ENCODE results near the gene AGAP1.

The AGAP1 gene

DNA sequence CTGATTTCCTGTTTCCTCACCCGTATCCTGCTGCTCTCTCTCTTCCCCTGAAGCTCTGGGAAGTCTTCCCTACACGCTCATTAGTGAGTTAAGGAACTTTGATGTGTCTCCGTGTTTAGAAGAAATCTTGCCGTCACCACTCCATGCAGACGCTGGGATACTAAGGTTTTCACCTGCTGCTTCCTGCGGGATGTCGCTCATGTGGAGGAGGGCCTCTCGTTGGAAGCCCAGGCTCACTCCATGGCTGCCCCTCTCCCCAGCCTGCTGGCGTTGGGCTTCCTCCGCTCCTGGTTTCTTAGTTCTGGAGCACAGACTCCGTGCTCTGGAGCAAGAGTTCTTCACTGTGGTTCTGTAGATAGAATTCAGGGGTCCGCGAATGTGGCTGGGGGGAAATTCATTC, 348.0 kb downstream of the AGAP1 start:
- WGBS, 2 experiments: 94% methylated on average over 13 of the region's 13 CpGs
- Histone ChIP-seq H3K4me1 (ENCODE audit: control insufficient read depth, insufficient read depth, low read length) (peaks cover 10% of the 10 kb centered on the region), H3K36me3 (ENCODE audit: control insufficient read depth, insufficient read depth, low read length) (no peaks in the 10 kb centered on the region), H3K9me3 (ENCODE audit: control insufficient read depth, low read length) (no peaks in the 10 kb centered on the region), H3K27ac (ENCODE audit: insufficient read depth, low read depth, low read length, poor library complexity, severe bottlenecking) (no peak overlapping the region), H3K4me3 (ENCODE audit: insufficient read depth, low read depth, low read length) (no peak overlapping the region), H3K27me3 (ENCODE audit: control insufficient read depth, insufficient read depth, low read length, poor library complexity, severe bottlenecking) (no peaks in the 10 kb centered on the region)

DNA sequence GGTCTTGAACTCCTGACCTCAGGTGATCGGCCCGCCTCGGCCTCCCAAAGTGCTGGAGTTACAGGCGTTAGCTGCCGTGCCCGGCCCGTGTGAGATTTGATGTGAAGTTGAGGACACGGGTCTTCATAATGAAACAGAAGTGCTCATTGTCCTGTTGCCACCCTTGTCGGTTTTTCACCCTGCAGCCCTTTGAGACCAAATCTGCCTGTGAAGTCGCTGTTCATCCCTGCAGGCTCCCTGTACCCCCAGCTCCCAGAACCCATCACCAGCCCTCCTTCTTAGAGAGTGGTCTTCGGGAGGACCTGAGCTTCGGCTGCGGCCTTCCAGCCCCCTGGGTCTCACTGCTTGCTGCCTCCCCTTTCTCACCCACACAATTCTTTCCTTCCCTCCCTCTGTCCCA, 349.1 kb downstream of the AGAP1 start:
- H3K27me3 ChIP-seq (ENCODE audit: control insufficient read depth, insufficient read depth, low read length, poor library complexity, severe bottlenecking): no peaks in the 10 kb centered on the region
- H3K4me3 ChIP-seq (ENCODE audit: insufficient read depth, low read depth, low read length): no peak overlapping the region
- H3K4me1 ChIP-seq (ENCODE audit: control insufficient read depth, insufficient read depth, low read length): peaks cover 10% of the 10 kb centered on the region
- no peak overlapping the region for H3K27ac ChIP-seq (ENCODE audit: insufficient read depth, low read depth, low read length, poor library complexity, severe bottlenecking)
- 90 to 92% methylated on average over 13 of the region's 13 CpGs for WGBS, 2 experiments
- H3K9me3 ChIP-seq (ENCODE audit: control insufficient read depth, low read length): no peaks in the 10 kb centered on the region
- H3K36me3 ChIP-seq (ENCODE audit: control insufficient read depth, insufficient read depth, low read length): no peaks in the 10 kb centered on the region

GRCh38 chr2:235843591-235844395, 349.9 kb downstream of the AGAP1 start:
- 77 to 81% methylated on average over 12 of the region's 12 CpGs for WGBS, 2 experiments
- H3K36me3 ChIP-seq (ENCODE audit: control insufficient read depth, insufficient read depth, low read length): no peaks in the 10 kb centered on the region
- H3K4me1 ChIP-seq (ENCODE audit: control insufficient read depth, insufficient read depth, low read length): peaks cover 10% of the 10 kb centered on the region
- no peaks in the 10 kb centered on the region for H3K27me3 ChIP-seq (ENCODE audit: control insufficient read depth, insufficient read depth, low read length, poor library complexity, severe bottlenecking)
- H3K9me3 ChIP-seq (ENCODE audit: control insufficient read depth, low read length): no peaks in the 10 kb centered on the region
- no peak overlapping the region for H3K4me3 ChIP-seq (ENCODE audit: insufficient read depth, low read depth, low read length)
- H3K27ac ChIP-seq (ENCODE audit: insufficient read depth, low read depth, low read length, poor library complexity, severe bottlenecking): no peak overlapping the region

DNA sequence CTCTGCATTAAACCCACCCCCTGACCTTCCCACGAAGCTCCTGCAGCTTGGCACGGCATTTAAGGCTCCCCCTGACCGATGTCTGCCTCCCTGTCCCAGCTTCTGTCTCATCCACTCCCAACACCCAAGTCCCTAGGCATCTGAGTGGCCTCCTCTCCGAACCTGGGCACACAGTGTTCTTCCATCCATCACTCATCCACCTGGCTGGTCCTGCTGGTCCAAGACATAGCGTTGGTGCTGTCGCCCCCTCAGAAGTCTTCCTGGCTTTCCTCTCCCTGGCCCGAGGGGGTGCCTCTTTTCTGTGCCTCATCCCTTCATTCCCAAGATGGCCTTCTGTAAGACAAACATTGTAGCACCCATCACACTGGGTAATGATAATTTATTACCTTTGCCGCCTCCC, 350.7 kb downstream of the AGAP1 start:
- Histone ChIP-seq H3K9me3 (ENCODE audit: control insufficient read depth, low read length) (no peaks in the 10 kb centered on the region), H3K27me3 (ENCODE audit: control insufficient read depth, insufficient read depth, low read length, poor library complexity, severe bottlenecking) (no peaks in the 10 kb centered on the region), H3K27ac (ENCODE audit: insufficient read depth, low read depth, low read length, poor library complexity, severe bottlenecking) (no peak overlapping the region), H3K36me3 (ENCODE audit: control insufficient read depth, insufficient read depth, low read length) (no peaks in the 10 kb centered on the region), H3K4me3 (ENCODE audit: insufficient read depth, low read depth, low read length) (no peak overlapping the region), H3K4me1 (ENCODE audit: control insufficient read depth, insufficient read depth, low read length) (peaks cover 10% of the 10 kb centered on the region)
- 93 to 96% methylated on average over 8 of the region's 8 CpGs for WGBS, 2 experiments

GRCh38 chr2:235845245-235845644, 351.4 kb downstream of the AGAP1 start:
- H3K4me1 ChIP-seq (ENCODE audit: control insufficient read depth, insufficient read depth, low read length): peaks cover 10% of the 10 kb centered on the region
- H3K9me3 ChIP-seq (ENCODE audit: control insufficient read depth, low read length): no peaks in the 10 kb centered on the region
- no peak overlapping the region for H3K4me3 ChIP-seq (ENCODE audit: insufficient read depth, low read depth, low read length)
- 80 to 96% methylated on average over 5 to 6 of the region's 6 CpGs for WGBS, 2 experiments
- no peak overlapping the region for H3K27ac ChIP-seq (ENCODE audit: insufficient read depth, low read depth, low read length, poor library complexity, severe bottlenecking)
- H3K36me3 ChIP-seq (ENCODE audit: control insufficient read depth, insufficient read depth, low read length): no peaks in the 10 kb centered on the region
- no peaks in the 10 kb centered on the region for H3K27me3 ChIP-seq (ENCODE audit: control insufficient read depth, insufficient read depth, low read length, poor library complexity, severe bottlenecking)

DNA sequence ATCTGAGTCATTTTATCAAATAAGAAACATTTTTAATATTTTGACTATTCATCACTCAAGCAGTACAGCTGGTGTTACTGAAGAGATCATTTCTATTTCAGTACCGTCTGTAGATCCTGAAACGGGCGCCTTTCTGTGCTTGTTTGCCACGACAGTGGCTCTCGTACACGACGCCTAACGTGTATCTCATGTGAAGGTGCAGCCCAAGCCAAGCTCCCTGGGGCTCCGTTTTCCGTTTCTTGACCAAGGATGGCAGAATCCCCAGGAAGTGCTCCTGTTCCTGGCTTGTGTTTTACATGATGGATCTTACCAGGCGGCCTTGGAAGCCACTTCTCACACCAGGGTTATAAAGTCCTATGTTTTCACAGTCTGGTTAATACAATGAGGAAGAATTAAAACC, 353.7 kb downstream of the AGAP1 start:
- Histone ChIP-seq H3K36me3 (ENCODE audit: control insufficient read depth, insufficient read depth, low read length) (no peaks in the 10 kb centered on the region), H3K27ac (ENCODE audit: insufficient read depth, low read depth, low read length, poor library complexity, severe bottlenecking) (no peak overlapping the region), H3K4me3 (ENCODE audit: insufficient read depth, low read depth, low read length) (no peak overlapping the region), H3K27me3 (ENCODE audit: control insufficient read depth, insufficient read depth, low read length, poor library complexity, severe bottlenecking) (no peaks in the 10 kb centered on the region), H3K9me3 (ENCODE audit: control insufficient read depth, low read length) (no peaks in the 10 kb centered on the region), H3K4me1 (ENCODE audit: control insufficient read depth, insufficient read depth, low read length) (peaks cover 24% of the 10 kb centered on the region)
- WGBS, 2 experiments: 93 to 95% methylated on average over 11 of the region's 11 CpGs

DNA sequence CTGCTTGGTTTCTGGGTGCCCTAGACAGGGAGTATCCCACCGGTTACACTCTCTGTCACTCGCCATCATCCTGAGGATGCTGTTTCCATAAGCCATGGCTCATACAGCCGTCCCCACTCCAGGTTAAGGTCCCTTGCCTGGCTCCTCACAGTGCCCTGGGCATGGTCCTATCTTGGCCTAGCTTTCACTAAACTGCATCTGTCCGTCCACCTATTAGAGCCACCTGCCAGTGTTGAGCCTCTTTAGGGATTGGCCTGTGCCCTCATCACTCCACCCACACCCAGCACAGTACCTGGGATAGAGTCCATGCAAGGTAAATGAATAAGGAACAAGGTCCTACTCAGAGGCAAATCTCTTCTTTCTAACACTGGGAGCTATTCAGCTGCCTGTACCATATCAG, 354.2 kb downstream of the AGAP1 start:
- H3K27ac ChIP-seq (ENCODE audit: insufficient read depth, low read depth, low read length, poor library complexity, severe bottlenecking): no peak overlapping the region
- H3K36me3 ChIP-seq (ENCODE audit: control insufficient read depth, insufficient read depth, low read length): no peaks in the 10 kb centered on the region
- H3K9me3 ChIP-seq (ENCODE audit: control insufficient read depth, low read length): no peaks in the 10 kb centered on the region
- peaks cover 23% of the 10 kb centered on the region for H3K4me1 ChIP-seq (ENCODE audit: control insufficient read depth, insufficient read depth, low read length)
- H3K27me3 ChIP-seq (ENCODE audit: control insufficient read depth, insufficient read depth, low read length, poor library complexity, severe bottlenecking): no peaks in the 10 kb centered on the region
- WGBS, 2 experiments: 93 to 94% methylated on average over 4 of the region's 4 CpGs
- no peak overlapping the region for H3K4me3 ChIP-seq (ENCODE audit: insufficient read depth, low read depth, low read length)

- Histone ChIP-seq H3K4me1 (ENCODE audit: control insufficient read depth, insufficient read depth, low read length) (peaks cover 20% of the 10 kb centered on the region), H3K36me3 (ENCODE audit: control insufficient read depth, insufficient read depth, low read length) (no peaks in the 10 kb centered on the region), H3K27ac (ENCODE audit: insufficient read depth, low read depth, low read length, poor library complexity, severe bottlenecking) (no peak overlapping the region), H3K9me3 (ENCODE audit: control insufficient read depth, low read length) (no peaks in the 10 kb centered on the region), H3K27me3 (ENCODE audit: control insufficient read depth, insufficient read depth, low read length, poor library complexity, severe bottlenecking) (no peaks in the 10 kb centered on the region), H3K4me3 (ENCODE audit: insufficient read depth, low read depth, low read length) (no peak overlapping the region)
- 93 to 95% methylated on average over 6 of the region's 7 CpGs for WGBS, 2 experiments
Observed at GRCh38 chr2:235848946-235849345, 355.1 kb downstream of the AGAP1 start.

- H3K9me3 ChIP-seq (ENCODE audit: control insufficient read depth, low read length): no peaks in the 10 kb centered on the region
- no peaks in the 10 kb centered on the region for H3K27me3 ChIP-seq (ENCODE audit: control insufficient read depth, insufficient read depth, low read length, poor library complexity, severe bottlenecking)
- H3K4me1 ChIP-seq (ENCODE audit: control insufficient read depth, insufficient read depth, low read length): peaks cover 20% of the 10 kb centered on the region
- H3K27ac ChIP-seq (ENCODE audit: insufficient read depth, low read depth, low read length, poor library complexity, severe bottlenecking): no peak overlapping the region
- H3K4me3 ChIP-seq (ENCODE audit: insufficient read depth, low read depth, low read length): no peak overlapping the region
- 92% methylated on average over 10 of the region's 10 CpGs for WGBS, 2 experiments
- H3K36me3 ChIP-seq (ENCODE audit: control insufficient read depth, insufficient read depth, low read length): no peaks in the 10 kb centered on the region
Observed at GRCh38 chr2:235849489-235849888, 355.6 kb downstream of the AGAP1 start.

GRCh38 chr2:235850289-235850688, 356.4 kb downstream of the AGAP1 start:
- Histone ChIP-seq H3K27me3 (ENCODE audit: control insufficient read depth, insufficient read depth, low read length, poor library complexity, severe bottlenecking) (no peaks in the 10 kb centered on the region), H3K4me3 (ENCODE audit: insufficient read depth, low read depth, low read length) (no peak overlapping the region), H3K4me1 (ENCODE audit: control insufficient read depth, insufficient read depth, low read length) (peaks cover 20% of the 10 kb centered on the region), H3K9me3 (ENCODE audit: control insufficient read depth, low read length) (no peaks in the 10 kb centered on the region), H3K27ac (ENCODE audit: insufficient read depth, low read depth, low read length, poor library complexity, severe bottlenecking) (no peak overlapping the region), H3K36me3 (ENCODE audit: control insufficient read depth, insufficient read depth, low read length) (no peaks in the 10 kb centered on the region)
- WGBS, 2 experiments: 86 to 88% methylated on average over 5 of the region's 5 CpGs
